Effector memory CD4-positive, alpha-beta T cell (primary cell): ENCODE data around the gene JMJD7.
A peak's percentile ranks its signal among the peaks of the same experiment; 100 is the strongest.

ENCODE experiments used
- DNase-seq, 3 donors: peaks; one replicate each; pipeline ENCODE4 v3.0.0-alpha.2; 2020
- H3K27ac ChIP-seq: 2 replicates; pipeline ENCODE4 v1.7.0; 2013; ENCODE audit warnings: mild to moderate bottlenecking, low read length, moderate library complexity; ENCODE audit not compliant: insufficient read depth, poor library complexity, severe bottlenecking
- H3K27me3 ChIP-seq: replicated peaks from 2 replicates; pipeline ENCODE4 v1.7.0; 2013; ENCODE audit warnings: mild to moderate bottlenecking, low read length; ENCODE audit not compliant: insufficient read depth, control insufficient read depth, poor library complexity, severe bottlenecking
- H3K36me3 ChIP-seq: 2 replicates; pipeline ENCODE4 v1.7.0; 2013; ENCODE audit warnings: mild to moderate bottlenecking, low read length, moderate library complexity; ENCODE audit not compliant: control insufficient read depth, insufficient read depth
- H3K4me1 ChIP-seq: 2 replicates; pipeline ENCODE4 v1.7.0; 2013; ENCODE audit warnings: low read length, mild to moderate bottlenecking; ENCODE audit not compliant: control insufficient read depth, insufficient read depth, poor library complexity, severe bottlenecking
- H3K4me3 ChIP-seq: 2 replicates; pipeline ENCODE4 v1.7.0; 2013; ENCODE audit warnings: low read length, low read depth, mild to moderate bottlenecking; ENCODE audit not compliant: insufficient read depth, poor library complexity, severe bottlenecking
- H3K9me3 ChIP-seq: 2 replicates; pipeline ENCODE4 v1.7.0; 2013; ENCODE audit warnings: mild to moderate bottlenecking, low read length, moderate library complexity; ENCODE audit not compliant: control insufficient read depth

Gene JMJD7

GRCh38 chr15:41869770-41870688, 42.1 kb downstream of the JMJD7 start:
- peaks cover 6% of the 10 kb centered on the region for H3K4me1 ChIP-seq
- no peaks in the 10 kb centered on the region for H3K9me3 ChIP-seq
- no peak for DNase-seq
- H3K4me3 ChIP-seq = no peak overlapping the region
- no peaks in the 10 kb centered on the region for H3K27me3 ChIP-seq
- no peaks in the 10 kb centered on the region for H3K36me3 ChIP-seq
- no peak overlapping the region for H3K27ac ChIP-seq

DNA sequence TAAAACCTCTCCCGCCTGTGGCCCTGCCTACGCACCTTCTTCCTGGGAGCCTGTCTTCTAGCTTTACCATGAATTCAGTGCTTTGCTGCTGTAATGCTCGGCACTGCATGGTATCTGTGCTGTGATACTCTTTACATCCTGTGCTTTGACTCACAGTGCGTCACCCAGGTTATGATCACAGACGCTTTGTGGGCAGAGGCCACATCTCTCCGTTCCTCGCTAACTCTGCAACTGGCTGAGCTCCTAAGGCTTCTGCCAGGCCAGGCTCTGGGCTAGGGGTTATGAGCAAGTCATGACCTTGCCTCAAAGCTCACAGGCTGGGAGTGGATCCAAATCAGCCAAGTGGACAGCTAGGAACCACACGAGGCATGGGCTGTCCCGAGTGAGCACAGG, 42.8 kb downstream of the JMJD7 start:
- Histone ChIP-seq H3K27ac (no peak overlapping the region), H3K36me3 (no peaks in the 10 kb centered on the region), H3K9me3 (no peaks in the 10 kb centered on the region), H3K4me1 (peaks cover 6% of the 10 kb centered on the region), H3K27me3 (no peaks in the 10 kb centered on the region), H3K4me3 (no peak overlapping the region)
- DNase-seq = peak; percentile 22 to 50 (median 29)

- Histone ChIP-seq H3K36me3 (no peaks in the 10 kb centered on the region), H3K4me1 (peaks cover 6% of the 10 kb centered on the region), H3K9me3 (no peaks in the 10 kb centered on the region), H3K27me3 (no peaks in the 10 kb centered on the region), H3K27ac (no peak overlapping the region), H3K4me3 (no peak overlapping the region)
- no peak for DNase-seq
These were observed 43.4 kb downstream of the JMJD7 start for GRCh38 chr15:41871175-41871905.

DNA sequence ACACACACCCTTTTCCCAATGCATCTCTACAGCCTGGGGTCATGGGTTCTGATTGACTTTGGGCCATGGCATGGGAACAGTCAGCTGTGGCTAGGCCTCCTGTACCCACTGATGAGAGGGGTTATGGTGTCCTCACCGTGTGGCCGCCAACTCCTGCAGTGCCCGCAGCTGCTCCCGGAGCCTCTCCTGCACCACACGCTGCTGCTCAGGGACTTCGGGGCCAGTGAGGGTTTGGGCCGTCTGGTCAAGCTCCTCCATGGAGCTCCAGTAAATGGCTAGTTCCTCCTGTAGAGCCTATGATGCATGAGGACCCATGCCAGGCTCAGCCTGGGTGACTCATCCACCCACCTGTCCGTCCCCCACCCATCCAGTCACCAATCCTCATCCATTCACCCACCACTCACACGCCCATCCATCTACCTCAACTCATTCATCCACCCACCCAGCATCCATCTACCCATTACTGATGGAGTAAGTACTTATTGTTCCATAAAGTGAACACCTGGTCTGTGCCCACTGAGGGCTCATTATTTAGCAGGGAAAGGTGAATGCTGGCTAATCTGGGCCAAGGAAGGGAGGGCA, 44.4 kb downstream of the JMJD7 start:
- no peak overlapping the region for H3K27ac ChIP-seq
- no peaks in the 10 kb centered on the region for H3K9me3 ChIP-seq
- H3K36me3 ChIP-seq = no peaks in the 10 kb centered on the region
- H3K27me3 ChIP-seq = no peaks in the 10 kb centered on the region
- H3K4me3 ChIP-seq = no peak overlapping the region
- peaks cover 6% of the 10 kb centered on the region for H3K4me1 ChIP-seq
- DNase-seq = no peak

DNA sequence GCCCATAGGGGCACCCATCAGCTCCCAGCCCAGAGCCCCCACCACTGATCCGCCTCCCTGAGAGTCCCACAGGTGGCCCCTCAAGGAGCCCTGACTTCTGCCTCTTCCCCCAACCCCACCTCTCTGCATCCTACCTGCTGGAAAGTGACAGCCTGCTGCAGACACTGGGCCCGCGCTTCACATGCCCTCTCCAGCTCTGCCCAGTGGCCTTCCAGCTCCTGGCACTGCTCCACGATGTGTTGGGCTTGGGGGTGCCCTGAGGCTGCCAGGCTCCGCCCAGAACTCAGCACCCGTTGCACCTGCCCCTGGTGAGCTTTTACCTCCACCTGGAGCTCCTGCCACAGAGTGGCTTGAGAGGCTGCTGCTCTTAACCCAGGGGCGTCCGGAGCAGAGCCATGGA, 45.8 kb downstream of the JMJD7 start:
- H3K4me1 ChIP-seq = peaks cover 6% of the 10 kb centered on the region
- no peak overlapping the region for H3K27ac ChIP-seq
- no peaks in the 10 kb centered on the region for H3K9me3 ChIP-seq
- DNase-seq = no peak
- no peaks in the 10 kb centered on the region for H3K27me3 ChIP-seq
- no peak overlapping the region for H3K4me3 ChIP-seq
- no peaks in the 10 kb centered on the region for H3K36me3 ChIP-seq

DNA sequence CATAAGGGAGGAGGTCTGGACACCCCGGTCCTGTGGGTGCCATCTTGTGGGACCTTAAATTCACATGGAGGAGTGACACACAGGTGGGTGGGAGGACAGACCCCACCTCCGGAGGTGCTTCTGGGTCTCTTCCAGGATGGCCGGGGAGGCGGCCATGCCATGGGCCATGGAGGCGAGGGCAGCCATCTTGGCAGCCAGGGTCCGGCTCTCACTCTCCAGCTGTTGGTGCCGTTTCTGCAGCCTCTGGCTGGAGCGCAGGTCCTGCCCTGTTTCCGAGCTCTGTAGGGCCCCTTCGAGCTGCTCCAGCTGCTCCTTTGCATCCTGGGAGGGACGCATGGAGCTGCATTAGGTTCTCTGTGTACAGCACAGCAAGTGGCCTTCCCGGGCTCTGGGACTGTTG, 46.8 kb downstream of the JMJD7 start:
- peaks cover 6% of the 10 kb centered on the region for H3K4me1 ChIP-seq
- no peaks in the 10 kb centered on the region for H3K36me3 ChIP-seq
- H3K27ac ChIP-seq = no peak overlapping the region
- no peaks in the 10 kb centered on the region for H3K9me3 ChIP-seq
- no peak for DNase-seq
- no peaks in the 10 kb centered on the region for H3K27me3 ChIP-seq
- no peak overlapping the region for H3K4me3 ChIP-seq

GRCh38 chr15:41876007-41876406, 48.1 kb downstream of the JMJD7 start:
- DNase-seq = no peak
- no peak overlapping the region for H3K27ac ChIP-seq
- no peaks in the 10 kb centered on the region for H3K9me3 ChIP-seq
- H3K4me3 ChIP-seq = no peak overlapping the region
- no peaks in the 10 kb centered on the region for H3K36me3 ChIP-seq
- H3K4me1 ChIP-seq = no peaks in the 10 kb centered on the region
- H3K27me3 ChIP-seq = no peaks in the 10 kb centered on the region

GRCh38 chr15:41876689-41877088, 48.8 kb downstream of the JMJD7 start:
- Histone ChIP-seq H3K9me3 (no peaks in the 10 kb centered on the region), H3K27ac (no peak overlapping the region), H3K4me3 (no peak overlapping the region), H3K4me1 (no peaks in the 10 kb centered on the region), H3K27me3 (peaks cover 4% of the 10 kb centered on the region), H3K36me3 (no peaks in the 10 kb centered on the region)
- no peak for DNase-seq

GRCh38 chr15:41877631-41878354, 49.9 kb downstream of the JMJD7 start:
- Histone ChIP-seq H3K4me3 (no peak overlapping the region), H3K36me3 (no peaks in the 10 kb centered on the region), H3K9me3 (no peaks in the 10 kb centered on the region), H3K4me1 (peaks cover 3% of the 10 kb centered on the region), H3K27ac (no peak overlapping the region), H3K27me3 (peaks cover 4% of the 10 kb centered on the region)
- no peak for DNase-seq
